HepG2 (cell line): Measurements from ENCODE around the gene ZNF629. TPM values are rescaled to one million over a fixed set of nuclear protein-coding genes. Genes with fewer than 3 reads are reported as not detected.

ENCODE experiments used
- ETV6 ChIP-seq: sonication (generic); formaldehyde crosslinking; conservative IDR thresholded peaks from 2 replicates; pipeline ENCODE4 v1.4.0; 2020; ENCODE audit warnings: missing genetic modification reagents
- HNRNPUL1 ChIP-seq: fragments of 200-400 bp; formaldehyde crosslinking; IDR thresholded peaks from 2 replicates; pipeline ENCODE4 v1.6.1; 2017; ENCODE audit warnings: low read depth, mild to moderate bottlenecking, low read length, moderate library complexity
- KLF9 ChIP-seq: IDR thresholded peaks from 2 replicates; pipeline ENCODE4 v1.6.1; 2016; ENCODE audit warnings: low read depth
- MED1 ChIP-seq: sonication (generic); formaldehyde crosslinking; IDR thresholded peaks from 2 replicates; pipeline ENCODE4 v1.4.0; 2020; ENCODE audit warnings: missing genetic modification reagents
- MED13 ChIP-seq: sonication (generic); formaldehyde crosslinking; IDR thresholded peaks from 2 replicates; pipeline ENCODE4 v1.5.0; 2020; ENCODE audit warnings: missing genetic modification reagents
- NCOA5 ChIP-seq: sonication (generic); formaldehyde crosslinking; IDR thresholded peaks from 2 replicates; pipeline ENCODE4 v1.4.0; 2020; ENCODE audit warnings: missing genetic modification reagents
- NONO ChIP-seq, 2 experiments: fragments of 450-650 bp in 1 of 2; sonication (generic) in 1 of 2; formaldehyde crosslinking in 1 of 2; IDR thresholded peaks in 1 of 2; conservative IDR thresholded peaks in 1 of 2; 2 replicates each; pipeline versions ENCODE4 v1.6.1 to v1.8.0; 2017 to 2022; ENCODE audit warnings: mild to moderate bottlenecking in 1 of 2, missing genetic modification reagents in 1 of 2, moderate library complexity in 1 of 2
- RORA ChIP-seq: sonication (generic); formaldehyde crosslinking; IDR thresholded peaks from 2 replicates; pipeline ENCODE4 v1.5.0; 2020; ENCODE audit warnings: mild to moderate bottlenecking, missing genetic modification reagents, moderate library complexity
- SAP130 ChIP-seq: IDR thresholded peaks from 2 replicates; pipeline ENCODE4 v1.6.1; 2016; ENCODE audit warnings: low read depth
- SKI ChIP-seq: fragments of 450-650 bp; IDR thresholded peaks from one replicate; pipeline ENCODE4 v1.6.1; 2018; ENCODE audit warnings: mild to moderate bottlenecking; ENCODE audit not compliant: partially characterized antibody
- ZFP37 ChIP-seq: sonication (generic); formaldehyde crosslinking; IDR thresholded peaks from 2 replicates; pipeline ENCODE4 v1.4.0; 2020; ENCODE audit warnings: missing genetic modification reagents, borderline replicate concordance
- ZFX ChIP-seq: sonication (generic); formaldehyde crosslinking; IDR thresholded peaks from 2 replicates; pipeline ENCODE4 v1.4.0; 2020; ENCODE audit warnings: mild to moderate bottlenecking, low read depth, missing genetic modification reagents, moderate library complexity
- ZNF10 ChIP-seq: sonication (generic); formaldehyde crosslinking; IDR thresholded peaks from 2 replicates; pipeline ENCODE4 v1.4.0; 2020; ENCODE audit warnings: mild to moderate bottlenecking, low read depth, missing genetic modification reagents, borderline replicate concordance
- ZNF383 ChIP-seq: sonication (generic); formaldehyde crosslinking; IDR thresholded peaks from 2 replicates; pipeline ENCODE4 v1.4.0; 2020; ENCODE audit warnings: missing genetic modification reagents, mild to moderate bottlenecking, borderline replicate concordance
- ZNF510 ChIP-seq: sonication (generic); formaldehyde crosslinking; IDR thresholded peaks from 2 replicates; pipeline ENCODE4 v1.4.0; 2020; ENCODE audit warnings: low read depth, mild to moderate bottlenecking, missing genetic modification reagents
- ZNF713 ChIP-seq: sonication (generic); formaldehyde crosslinking; IDR thresholded peaks from 2 replicates; pipeline ENCODE4 v1.4.0; 2020; ENCODE audit warnings: mild to moderate bottlenecking, missing genetic modification reagents
- ZNF737 ChIP-seq: sonication (generic); formaldehyde crosslinking; IDR thresholded peaks from 2 replicates; pipeline ENCODE4 v1.5.0; 2020; ENCODE audit warnings: missing genetic modification reagents, mild to moderate bottlenecking, borderline replicate concordance
- ZSCAN30 ChIP-seq: sonication (generic); formaldehyde crosslinking; IDR thresholded peaks from 2 replicates; pipeline ENCODE4 v1.5.0; 2020; ENCODE audit warnings: mild to moderate bottlenecking, missing genetic modification reagents
- polyA plus RNA-seq, 8 experiments: library from polyadenylated mRNA; depleted of rRNA in 3 of 8; stranded (reverse) in 7 of 8; unstranded in 1 of 8; fragments of >200 nt; fragmentation: Illumina TruSeq in 4 of 8; extraction: Trizol in 4 of 8; gene quantifications; 2 replicates each; pipeline versions ENCODE4 v1.2.1 to v1.2.3, GENCODE V29; 2011 to 2016; ENCODE audit warnings: low read depth in 4 of 8, missing spikeins in 1 of 8, mixed read lengths in 1 of 8; ENCODE audit not compliant: insufficient read depth in 1 of 8
- total RNA-seq, 5 experiments: library from RNA; depleted of rRNA; stranded (reverse); fragments of >200 nt; fragmentation: Illumina TruSeq; extraction: Trizol; gene quantifications; 2 replicates each; pipeline ENCODE4 v1.2.3, GENCODE V29; 2016; ENCODE audit warnings: low read depth in 1 of 5
- TF ChIP-seq, protein P1 (sequence below): IDR thresholded peaks from 2 replicates; pipeline ENCODE4 v1.4.0; 2020; ENCODE audit warnings: mild to moderate bottlenecking, missing genetic modification reagents
- TF ChIP-seq, protein P2 (sequence below): sonication (generic); formaldehyde crosslinking; IDR thresholded peaks from 2 replicates; pipeline ENCODE4 v1.4.0; 2020; ENCODE audit warnings: mild to moderate bottlenecking, low read depth, missing genetic modification reagents
- TF ChIP-seq, protein P3 (sequence below): sonication (generic); formaldehyde crosslinking; IDR thresholded peaks from 2 replicates; pipeline ENCODE4 v1.5.0; 2020; ENCODE audit warnings: missing genetic modification reagents, mild to moderate bottlenecking, borderline replicate concordance
- TF ChIP-seq, protein P4 (sequence below): IDR thresholded peaks from 2 replicates; pipeline ENCODE4 v1.6.1; 2016; ENCODE audit warnings: mild to moderate bottlenecking, missing biosample characterization, missing genetic modification reagents

The ZNF629 gene
- total and polyA plus RNA-seq, 2 of the 13 experiments (the other 11 are each of a cell fraction or from before 2014, with no cell fraction given), result 6.1 to 16.5 TPM

DNA sequence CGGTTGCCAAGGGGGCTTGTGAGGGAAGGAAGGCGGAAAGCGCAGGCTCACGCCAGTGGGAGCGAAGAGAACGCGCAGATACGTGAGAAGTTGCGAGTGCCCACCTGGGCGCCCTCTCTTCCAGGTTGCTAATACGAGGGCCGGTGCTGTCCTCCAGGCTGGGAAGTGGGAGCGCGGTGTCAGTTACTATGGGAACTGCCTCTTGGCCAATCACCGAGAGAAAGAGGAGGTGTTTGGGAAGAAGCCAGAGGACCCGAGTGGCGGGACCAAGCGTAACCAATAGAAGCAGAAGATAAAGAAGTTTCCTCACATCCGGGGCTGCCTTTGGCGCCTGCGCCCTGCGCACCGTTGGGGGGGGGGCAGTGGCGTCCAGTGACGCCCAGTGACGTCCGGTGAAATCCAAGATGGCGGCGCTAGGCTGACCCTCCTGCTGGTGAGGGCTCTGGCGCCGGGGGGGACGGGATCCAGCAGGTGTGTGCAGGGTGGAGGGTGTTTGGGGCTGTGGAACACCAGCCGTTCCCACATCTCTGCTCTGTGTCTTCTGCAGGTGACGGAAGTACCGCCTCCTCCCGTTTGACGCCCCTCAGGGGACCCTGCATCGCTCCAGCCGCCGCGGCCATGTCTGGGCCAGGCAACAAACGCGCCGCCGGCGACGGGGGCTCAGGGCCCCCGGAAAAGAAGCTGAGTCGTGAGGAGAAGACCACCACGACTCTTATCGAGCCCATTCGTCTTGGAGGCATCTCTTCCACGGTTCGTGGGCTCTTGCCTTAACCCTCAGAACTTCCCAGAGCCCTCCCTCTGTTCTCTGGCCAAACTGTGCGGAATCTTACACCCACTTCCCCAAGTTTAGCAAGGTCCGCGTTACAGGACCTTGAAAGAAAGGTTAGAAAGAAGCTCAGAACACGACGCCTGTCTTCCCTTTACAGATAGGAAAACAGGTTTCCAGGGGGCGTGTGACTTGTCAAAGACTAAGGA is 24.8 kb downstream of the ZNF629 start, which contains the start of the genes CFAP119 and RNF40 (continued):
- no peak for TF ChIP-seq ZSCAN30 (CRISPR knock-in tag)
- no peak for TF ChIP-seq NCOA5 (CRISPR knock-in tag)
- peak; percentile 67; the same call in 1 of the 2 replicates for TF ChIP-seq ZFP37
- TF ChIP-seq, protein P1, sequence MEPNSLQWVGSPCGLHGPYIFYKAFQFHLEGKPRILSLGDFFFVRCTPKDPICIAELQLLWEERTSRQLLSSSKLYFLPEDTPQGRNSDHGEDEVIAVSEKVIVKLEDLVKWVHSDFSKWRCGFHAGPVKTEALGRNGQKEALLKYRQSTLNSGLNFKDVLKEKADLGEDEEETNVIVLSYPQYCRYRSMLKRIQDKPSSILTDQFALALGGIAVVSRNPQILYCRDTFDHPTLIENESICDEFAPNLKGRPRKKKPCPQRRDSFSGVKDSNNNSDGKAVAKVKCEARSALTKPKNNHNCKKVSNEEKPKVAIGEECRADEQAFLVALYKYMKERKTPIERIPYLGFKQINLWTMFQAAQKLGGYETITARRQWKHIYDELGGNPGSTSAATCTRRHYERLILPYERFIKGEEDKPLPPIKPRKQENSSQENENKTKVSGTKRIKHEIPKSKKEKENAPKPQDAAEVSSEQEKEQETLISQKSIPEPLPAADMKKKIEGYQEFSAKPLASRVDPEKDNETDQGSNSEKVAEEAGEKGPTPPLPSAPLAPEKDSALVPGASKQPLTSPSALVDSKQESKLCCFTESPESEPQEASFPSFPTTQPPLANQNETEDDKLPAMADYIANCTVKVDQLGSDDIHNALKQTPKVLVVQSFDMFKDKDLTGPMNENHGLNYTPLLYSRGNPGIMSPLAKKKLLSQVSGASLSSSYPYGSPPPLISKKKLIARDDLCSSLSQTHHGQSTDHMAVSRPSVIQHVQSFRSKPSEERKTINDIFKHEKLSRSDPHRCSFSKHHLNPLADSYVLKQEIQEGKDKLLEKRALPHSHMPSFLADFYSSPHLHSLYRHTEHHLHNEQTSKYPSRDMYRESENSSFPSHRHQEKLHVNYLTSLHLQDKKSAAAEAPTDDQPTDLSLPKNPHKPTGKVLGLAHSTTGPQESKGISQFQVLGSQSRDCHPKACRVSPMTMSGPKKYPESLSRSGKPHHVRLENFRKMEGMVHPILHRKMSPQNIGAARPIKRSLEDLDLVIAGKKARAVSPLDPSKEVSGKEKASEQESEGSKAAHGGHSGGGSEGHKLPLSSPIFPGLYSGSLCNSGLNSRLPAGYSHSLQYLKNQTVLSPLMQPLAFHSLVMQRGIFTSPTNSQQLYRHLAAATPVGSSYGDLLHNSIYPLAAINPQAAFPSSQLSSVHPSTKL, result peak; percentile 58
- TF ChIP-seq, protein P2, sequence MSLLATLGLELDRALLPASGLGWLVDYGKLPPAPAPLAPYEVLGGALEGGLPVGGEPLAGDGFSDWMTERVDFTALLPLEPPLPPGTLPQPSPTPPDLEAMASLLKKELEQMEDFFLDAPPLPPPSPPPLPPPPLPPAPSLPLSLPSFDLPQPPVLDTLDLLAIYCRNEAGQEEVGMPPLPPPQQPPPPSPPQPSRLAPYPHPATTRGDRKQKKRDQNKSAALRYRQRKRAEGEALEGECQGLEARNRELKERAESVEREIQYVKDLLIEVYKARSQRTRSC (CRISPR knock-in tag), result peak; percentile 21; the same call in 1 of the 2 replicates
- peak; percentile 100 for TF ChIP-seq SAP130
- TF ChIP-seq ZNF10, result no peak
- TF ChIP-seq, protein P3, sequence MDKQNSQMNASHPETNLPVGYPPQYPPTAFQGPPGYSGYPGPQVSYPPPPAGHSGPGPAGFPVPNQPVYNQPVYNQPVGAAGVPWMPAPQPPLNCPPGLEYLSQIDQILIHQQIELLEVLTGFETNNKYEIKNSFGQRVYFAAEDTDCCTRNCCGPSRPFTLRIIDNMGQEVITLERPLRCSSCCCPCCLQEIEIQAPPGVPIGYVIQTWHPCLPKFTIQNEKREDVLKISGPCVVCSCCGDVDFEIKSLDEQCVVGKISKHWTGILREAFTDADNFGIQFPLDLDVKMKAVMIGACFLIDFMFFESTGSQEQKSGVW, result no peak
- no peak for TF ChIP-seq ZNF383 (CRISPR knock-in tag)
- no peak; the same call in 1 of the 2 replicates for TF ChIP-seq ETV6 (CRISPR knock-in tag)
- TF ChIP-seq SKI, result no peak
- TF ChIP-seq HNRNPUL1, result no peak
- peak; percentile 73; the same call in 1 of the 2 replicates for TF ChIP-seq MED13 (CRISPR knock-in tag)
- 0 out of 2 replicates have a peak, but pooled peaks have one; percentile 13 for TF ChIP-seq KLF9 (CRISPR knock-in tag)
- peak; percentile 65; the same call in 1 of the 2 replicates for TF ChIP-seq MED1
- no peak for TF ChIP-seq ZNF510 (CRISPR knock-in tag)
- no peak for TF ChIP-seq NONO (IDR thresholded peaks at IDR 0.05)
- TF ChIP-seq NONO (CRISPR knock-in tag; conservative IDR thresholded peaks at IDR 0.05), result peak; percentile 45; the same call in 1 of the 2 replicates
- no peak for TF ChIP-seq ZNF713 (CRISPR knock-in tag)
- TF ChIP-seq ZFX (CRISPR knock-in tag), result peak; percentile 63
- TF ChIP-seq ZNF737 (CRISPR knock-in tag), result no peak; the same call in 1 of the 2 replicates
- TF ChIP-seq RORA (CRISPR knock-in tag), result no peak
- TF ChIP-seq, protein P4, sequence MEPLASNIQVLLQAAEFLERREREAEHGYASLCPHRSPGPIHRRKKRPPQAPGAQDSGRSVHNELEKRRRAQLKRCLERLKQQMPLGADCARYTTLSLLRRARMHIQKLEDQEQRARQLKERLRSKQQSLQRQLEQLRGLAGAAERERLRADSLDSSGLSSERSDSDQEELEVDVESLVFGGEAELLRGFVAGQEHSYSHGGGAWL (CRISPR knock-in tag), result peak; percentile 69; the same call in 1 of the 2 replicates
